ENCODE measurements around the gene KIF25.

Gene KIF25

GRCh38 chr6:168018664-168019063, 21.2 kb downstream of the KIF25 start:
- DNase-seq (ENCODE audit: extremely low spot score): no peak
- TF ChIP-seq CTCF (IDR thresholded peaks at IDR 0.05; ENCODE audit: control extremely low read depth, extremely low read depth, low read depth, missing control alignments): no peak
- POLR2A ChIA-PET: no interaction called here
- CTCF ChIA-PET: no interaction called here

GRCh38 chr6:168020242-168020641, 22.8 kb downstream of the KIF25 start:
- ChIA-PET CTCF (interaction anchor here (0.7 kb wide), 1 partner anchor 11 kb away, joined by 4 read pairs; no protein-coding TSS in a partner anchor), POLR2A (no interaction called here)
- DNase-seq (ENCODE audit: extremely low spot score): no peak

GRCh38 chr6:168021581-168021980, 24.1 kb downstream of the KIF25 start:
- CTCF ChIA-PET: no interaction called here
- DNase-seq (ENCODE audit: extremely low spot score): no peak
- TF ChIP-seq CTCF (IDR thresholded peaks at IDR 0.05; ENCODE audit: control extremely low read depth, extremely low read depth, low read depth, missing control alignments): no peak
- POLR2A ChIA-PET: no interaction called here

More at GRCh38 chr6:168020242-168020641, 22.8 kb downstream of the KIF25 start:
- TF ChIP-seq CTCF (IDR thresholded peaks at IDR 0.05; ENCODE audit: control extremely low read depth, extremely low read depth, low read depth, missing control alignments): no peak

- ChIA-PET POLR2A (no interaction called here), CTCF (interaction anchor here (1.9 kb wide), 1 partner anchor 9 kb away, joined by 4 read pairs; no protein-coding TSS in a partner anchor)
Observed at GRCh38 chr6:168022488-168023321, 25.2 kb downstream of the KIF25 start.

GRCh38 chr6:168024951-168025510, 27.6 kb downstream of the KIF25 start:
- ChIA-PET POLR2A (no interaction called here), CTCF (interaction anchor here (1.9 kb wide), 1 partner anchor 12 kb away, joined by 4 read pairs; no protein-coding TSS in a partner anchor)
- DNase-seq (ENCODE audit: extremely low spot score): no peak
- no peak for TF ChIP-seq CTCF (IDR thresholded peaks at IDR 0.05; ENCODE audit: control extremely low read depth, extremely low read depth, low read depth, missing control alignments)

More at GRCh38 chr6:168022488-168023321, 25.2 kb downstream of the KIF25 start:
- TF ChIP-seq CTCF (IDR thresholded peaks at IDR 0.05; ENCODE audit: control extremely low read depth, extremely low read depth, low read depth, missing control alignments): no peak
- DNase-seq (ENCODE audit: extremely low spot score): no peak

- CTCF ChIA-PET: no interaction called here
- POLR2A ChIA-PET: no interaction called here
- DNase-seq (ENCODE audit: extremely low spot score): no peak
- TF ChIP-seq CTCF (IDR thresholded peaks at IDR 0.05; ENCODE audit: control extremely low read depth, extremely low read depth, low read depth, missing control alignments): no peak
Observed at GRCh38 chr6:168025831-168026710, 28.6 kb downstream of the KIF25 start.

All from GM10248 (cell line).